Neural progenitor cell (in vitro differentiated cells): ENCODE data around the gene ZNRF1. TPM values are rescaled to one million over a fixed set of nuclear protein-coding genes. Genes with fewer than 3 reads are reported as not detected.

ENCODE experiments used
- DNase-seq: peaks from one replicate; pipeline ENCODE4 v3.0.0-alpha.2; 2016; ENCODE audit warnings: low spot score
- H2AFZ ChIP-seq: fragments of 200-600 bp; sonication (generic); replicated peaks from 2 replicates; pipeline ENCODE4 v1.6.1; 2016; ENCODE audit warnings: antibody characterized with exemption
- H3F3A ChIP-seq: fragments of 200-600 bp; sonication (generic); 2 replicates; pipeline ENCODE4 v1.6.1; 2016; ENCODE audit warnings: antibody characterized with exemption, low read depth
- H3K27ac ChIP-seq: fragments of 200-600 bp; sonication (generic); 2 replicates; pipeline ENCODE4 v1.5.1; 2016; ENCODE audit warnings: mild to moderate bottlenecking
- H3K27me3 ChIP-seq: fragments of 200-600 bp; sonication (generic); 2 replicates; pipeline ENCODE4 v1.6.1; 2016; ENCODE audit warnings: mild to moderate bottlenecking, moderate library complexity
- H3K36me3 ChIP-seq: fragments of 200-600 bp; sonication (generic); 2 replicates; pipeline ENCODE4 v1.5.1; 2016
- H3K4me1 ChIP-seq: fragments of 200-600 bp; sonication (generic); 2 replicates; pipeline ENCODE4 v1.6.1; 2016; ENCODE audit warnings: mixed run types
- H3K4me2 ChIP-seq: fragments of 200-600 bp; sonication (generic); 2 replicates; pipeline ENCODE4 v1.6.1; 2016
- H3K4me3 ChIP-seq: fragments of 200-600 bp; sonication (generic); 2 replicates; pipeline ENCODE4 v1.5.1; 2016
- H3K79me2 ChIP-seq: fragments of 200-600 bp; sonication (generic); 2 replicates; pipeline ENCODE4 v1.6.1; 2016; ENCODE audit warnings: low read depth
- H3K9ac ChIP-seq: fragments of 200-600 bp; sonication (generic); 2 replicates; pipeline ENCODE4 v1.6.1; 2016
- H3K9me3 ChIP-seq: fragments of 200-600 bp; sonication (generic); 2 replicates; pipeline ENCODE4 v1.5.1; 2016; ENCODE audit warnings: low read depth
- H4K20me1 ChIP-seq: fragments of 200-600 bp; sonication (generic); 2 replicates; pipeline ENCODE4 v1.6.1; 2016; ENCODE audit warnings: low read depth
- H3K27ac Mint-ChIP-seq: 3 replicates; pipeline ENCODE4 v1.8.0; 2021; ENCODE audit warnings: mixed read lengths
- H3K27me3 Mint-ChIP-seq: 2 replicates; pipeline ENCODE4 v1.8.0; 2022; ENCODE audit warnings: low read depth, mild to moderate bottlenecking, inconsistent platforms, moderate library complexity, mixed read lengths; ENCODE audit not compliant: insufficient read depth
- H3K36me3 Mint-ChIP-seq: 3 replicates; pipeline ENCODE4 v1.8.0; 2021; ENCODE audit warnings: mixed read lengths
- H3K4me1 Mint-ChIP-seq: 3 replicates; pipeline ENCODE4 v1.8.0; 2021; ENCODE audit warnings: mixed read lengths
- H3K4me3 Mint-ChIP-seq: 3 replicates; pipeline ENCODE4 v1.8.0; 2021; ENCODE audit warnings: mild to moderate bottlenecking, moderate library complexity, mixed read lengths
- H3K9me3 Mint-ChIP-seq: 3 replicates; pipeline ENCODE4 v1.8.0; 2020; ENCODE audit warnings: mixed read lengths
- CTCF ChIP-seq: fragments of 200-600 bp; sonication (generic); IDR thresholded peaks from 2 replicates; pipeline ENCODE4 v1.5.1; 2017; ENCODE audit warnings: antibody characterized with exemption, mild to moderate bottlenecking
- EZH2 ChIP-seq: fragments of 200-600 bp; sonication (generic); IDR thresholded peaks from 2 replicates; pipeline ENCODE4 v1.6.1; 2017; ENCODE audit warnings: antibody characterized with exemption, mild to moderate bottlenecking, moderate library complexity
- EZH2phosphoT487 ChIP-seq: fragments of 200-600 bp; sonication (generic); IDR thresholded peaks from 2 replicates; pipeline ENCODE4 v1.6.1; 2017; ENCODE audit warnings: antibody characterized with exemption
- total RNA-seq: library from RNA; depleted of rRNA; stranded (reverse); fragments of >200 nt; gene quantifications from 2 replicates; pipeline ENCODE4 v1.2.3, GENCODE V29; 2015; ENCODE audit warnings: low replicate concordance

The ZNRF1 gene
- total RNA-seq, 1 donor from 2014 or later: 9.3 TPM

GRCh38 chr16:75059411-75059810 lies 60.6 kb downstream of the ZNRF1 start:
- Histone ChIP-seq H3K9me3 (no peaks in the 10 kb centered on the region), H3K27me3 (no peaks in the 10 kb centered on the region), H2AFZ (no peak overlapping the region), H3K79me2 (peaks cover 97% of the 10 kb centered on the region), H4K20me1 (peaks cover 41% of the 10 kb centered on the region), H3K36me3 (no peaks in the 10 kb centered on the region), H3F3A (no peaks in the 10 kb centered on the region), H3K4me3 (no peak overlapping the region), H3K9ac (no peak overlapping the region), H3K4me1 (peaks cover 2% of the 10 kb centered on the region), H3K4me2 (no peak overlapping the region), H3K27ac (no peak overlapping the region)
- H3K27me3 Mint-ChIP-seq: no peaks in the 10 kb centered on the region
- H3K9me3 Mint-ChIP-seq: peaks cover 19% of the 10 kb centered on the region
- no peak overlapping the region for H3K27ac Mint-ChIP-seq
- peaks cover 15% of the 10 kb centered on the region for H3K4me1 Mint-ChIP-seq
- peaks cover 33% of the 10 kb centered on the region for H3K36me3 Mint-ChIP-seq
- no peak for DNase-seq
- no peak overlapping the region for H3K4me3 Mint-ChIP-seq
- TF ChIP-seq EZH2: no peak
- no peak for TF ChIP-seq CTCF
- TF ChIP-seq EZH2phosphoT487: no peak

GRCh38 chr16:75060723-75061122 lies 61.9 kb downstream of the ZNRF1 start:
- no peaks in the 10 kb centered on the region for H3K27me3 ChIP-seq
- Mint-ChIP-seq H3K27me3 (no peaks in the 10 kb centered on the region), H3K9me3 (peaks cover 19% of the 10 kb centered on the region), H3K4me1 (peaks cover 13% of the 10 kb centered on the region), H3K36me3 (peaks cover 26% of the 10 kb centered on the region), H3K27ac (no peak overlapping the region), H3K4me3 (no peak overlapping the region)
- H3F3A ChIP-seq: no peaks in the 10 kb centered on the region
- H3K4me2 ChIP-seq: no peak overlapping the region
- no peaks in the 10 kb centered on the region for H3K36me3 ChIP-seq
- TF ChIP-seq CTCF (no peak), EZH2 (no peak), EZH2phosphoT487 (no peak)
- DNase-seq: no peak
- H3K9me3 ChIP-seq: no peaks in the 10 kb centered on the region
- no peak overlapping the region for H3K4me3 ChIP-seq
- no peak overlapping the region for H2AFZ ChIP-seq
- peaks cover 97% of the 10 kb centered on the region for H3K79me2 ChIP-seq
- peaks cover 12% of the 10 kb centered on the region for H3K4me1 ChIP-seq
- peaks cover 46% of the 10 kb centered on the region for H4K20me1 ChIP-seq
- no peak overlapping the region for H3K9ac ChIP-seq
- no peak overlapping the region for H3K27ac ChIP-seq

GRCh38 chr16:75061669-75062068 lies 62.8 kb downstream of the ZNRF1 start:
- H3F3A ChIP-seq: no peaks in the 10 kb centered on the region
- H3K27ac ChIP-seq: no peak overlapping the region
- no peak overlapping the region for H3K4me3 ChIP-seq
- peaks cover 12% of the 10 kb centered on the region for H3K4me1 ChIP-seq
- H3K36me3 ChIP-seq: no peaks in the 10 kb centered on the region
- H3K4me3 Mint-ChIP-seq: no peak overlapping the region
- peaks cover 22% of the 10 kb centered on the region for H3K36me3 Mint-ChIP-seq
- no peak overlapping the region for H3K9ac ChIP-seq
- H3K27me3 Mint-ChIP-seq: no peaks in the 10 kb centered on the region
- peaks cover 46% of the 10 kb centered on the region for H4K20me1 ChIP-seq
- H3K27ac Mint-ChIP-seq: no peak overlapping the region
- no peaks in the 10 kb centered on the region for H3K9me3 ChIP-seq
- no peak for DNase-seq
- no peaks in the 10 kb centered on the region for H3K27me3 ChIP-seq
- no peak overlapping the region for H2AFZ ChIP-seq
- TF ChIP-seq EZH2phosphoT487: no peak
- no peak for TF ChIP-seq EZH2
- TF ChIP-seq CTCF: no peak
- H3K4me1 Mint-ChIP-seq: peaks cover 13% of the 10 kb centered on the region
- no peak overlapping the region for H3K4me2 ChIP-seq
- peaks cover 18% of the 10 kb centered on the region for H3K9me3 Mint-ChIP-seq
- H3K79me2 ChIP-seq: peaks cover 97% of the 10 kb centered on the region
